A172 (cell line): ENCODE results near the gene VTI1A. TPM values are rescaled to one million over a fixed set of nuclear protein-coding genes. Genes with fewer than 3 reads are reported as not detected.
A peak's percentile ranks its signal among the peaks of the same experiment; 100 is the strongest.

Source experiments
- DNase-seq: peaks from one replicate; pipeline ENCODE4 v3.0.0-alpha.2; 2015; ENCODE audit warnings: low spot score
- total RNA-seq: library from RNA; depleted of rRNA; stranded (reverse); fragments of >200 nt; shearing (Covaris generic); gene quantifications from 2 replicates; pipeline ENCODE4 v1.2.3, GENCODE V29; 2014

The VTI1A gene
- total RNA-seq, 1 experiment from 2014 or later, result 38.1 TPM

- DNase-seq, result no peak
Measured at GRCh38 chr10:112507046-112507445, 60.0 kb downstream of the VTI1A start.

- no peak for DNase-seq
Measured at GRCh38 chr10:112507988-112508387, 61.0 kb downstream of the VTI1A start.

GRCh38 chr10:112509558-112510291 lies 62.7 kb downstream of the VTI1A start:
- DNase-seq, result no peak

GRCh38 chr10:112510384-112510783 lies 63.4 kb downstream of the VTI1A start:
- DNase-seq, result no peak

- no peak for DNase-seq
Measured at GRCh38 chr10:112512294-112512693, 65.3 kb downstream of the VTI1A start.

- no peak for DNase-seq
Measured at GRCh38 chr10:112515126-112515525, 68.1 kb downstream of the VTI1A start.

- no peak for DNase-seq
Measured at GRCh38 chr10:112515852-112516251, 68.8 kb downstream of the VTI1A start.

- DNase-seq, result peak; percentile 9
Measured at GRCh38 chr10:112517451-112517862, 70.4 kb downstream of the VTI1A start.

- no peak for DNase-seq
Measured at GRCh38 chr10:112519133-112519761, 72.2 kb downstream of the VTI1A start.

- no peak for DNase-seq
Measured at GRCh38 chr10:112520914-112521313, 73.9 kb downstream of the VTI1A start.

- DNase-seq, result no peak
Measured at GRCh38 chr10:112524641-112525040, 77.6 kb downstream of the VTI1A start.

- peak; percentile 14 for DNase-seq
Measured at GRCh38 chr10:112525200-112525599, 78.2 kb downstream of the VTI1A start.

- DNase-seq, result peak; percentile 34
Measured at GRCh38 chr10:112526139-112526538, 79.1 kb downstream of the VTI1A start.

- no peak for DNase-seq
Measured at GRCh38 chr10:112526906-112527305, 79.9 kb downstream of the VTI1A start.

GRCh38 chr10:112528235-112528634 lies 81.2 kb downstream of the VTI1A start:
- DNase-seq, result no peak

GRCh38 chr10:112531421-112531820 lies 84.4 kb downstream of the VTI1A start:
- no peak for DNase-seq

GRCh38 chr10:112532189-112532588 lies 85.2 kb downstream of the VTI1A start:
- no peak for DNase-seq

GRCh38 chr10:112532956-112533355 lies 85.9 kb downstream of the VTI1A start:
- DNase-seq, result no peak

GRCh38 chr10:112533916-112534315 lies 86.9 kb downstream of the VTI1A start:
- no peak for DNase-seq

- DNase-seq, result no peak
Measured at GRCh38 chr10:112535531-112535951, 88.5 kb downstream of the VTI1A start.

GRCh38 chr10:112536663-112537062 lies 89.6 kb downstream of the VTI1A start:
- no peak for DNase-seq

GRCh38 chr10:112538168-112538567 lies 91.2 kb downstream of the VTI1A start:
- DNase-seq, result no peak

GRCh38 chr10:112539340-112539739 lies 92.3 kb downstream of the VTI1A start:
- DNase-seq, result no peak
